Measurements from ENCODE around the gene CCDC57.

The CCDC57 gene

GRCh38 chr17:82245134-82246039 is 32.7 kb upstream of the CCDC57 start:
- no peak for DNase-seq

DNA sequence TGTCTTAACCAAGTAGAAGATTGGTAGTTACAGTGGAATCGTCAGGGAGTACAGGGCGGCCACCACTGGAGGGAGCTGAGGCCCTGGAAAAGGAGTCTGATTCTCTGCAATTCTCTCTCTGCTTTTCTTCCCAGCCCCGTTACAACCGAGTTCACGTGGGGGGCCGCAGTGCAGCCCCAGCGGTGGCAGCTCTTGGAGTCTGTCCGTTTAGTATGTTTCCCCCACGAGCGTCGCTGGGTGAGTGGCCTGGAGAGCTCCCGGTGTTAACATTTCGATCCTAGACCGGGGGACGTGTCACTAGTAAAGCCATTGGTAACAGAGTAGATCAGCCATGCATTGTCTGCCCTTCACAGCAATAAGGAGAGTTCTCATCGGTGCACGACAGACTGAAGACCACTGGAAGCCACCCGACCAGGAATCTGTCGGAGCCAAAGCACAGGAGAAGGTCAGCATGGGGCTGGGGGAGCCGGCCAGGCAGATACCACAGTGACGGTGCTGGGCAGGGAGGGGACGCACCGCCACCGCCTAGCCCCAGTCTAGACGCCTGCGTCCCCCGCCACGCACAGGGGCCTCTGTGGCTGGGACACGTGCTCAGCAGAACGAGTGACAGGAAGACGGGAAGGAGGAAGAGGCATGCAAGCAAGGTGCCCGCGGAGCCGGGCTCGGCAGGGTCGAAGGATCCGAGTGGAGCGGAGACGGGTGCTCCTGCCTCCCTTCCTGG is 31.9 kb upstream of the CCDC57 start:
- no peak for DNase-seq

GRCh38 chr17:82243648-82244412 is 31.2 kb upstream of the CCDC57 start:
- no peak for DNase-seq

DNA sequence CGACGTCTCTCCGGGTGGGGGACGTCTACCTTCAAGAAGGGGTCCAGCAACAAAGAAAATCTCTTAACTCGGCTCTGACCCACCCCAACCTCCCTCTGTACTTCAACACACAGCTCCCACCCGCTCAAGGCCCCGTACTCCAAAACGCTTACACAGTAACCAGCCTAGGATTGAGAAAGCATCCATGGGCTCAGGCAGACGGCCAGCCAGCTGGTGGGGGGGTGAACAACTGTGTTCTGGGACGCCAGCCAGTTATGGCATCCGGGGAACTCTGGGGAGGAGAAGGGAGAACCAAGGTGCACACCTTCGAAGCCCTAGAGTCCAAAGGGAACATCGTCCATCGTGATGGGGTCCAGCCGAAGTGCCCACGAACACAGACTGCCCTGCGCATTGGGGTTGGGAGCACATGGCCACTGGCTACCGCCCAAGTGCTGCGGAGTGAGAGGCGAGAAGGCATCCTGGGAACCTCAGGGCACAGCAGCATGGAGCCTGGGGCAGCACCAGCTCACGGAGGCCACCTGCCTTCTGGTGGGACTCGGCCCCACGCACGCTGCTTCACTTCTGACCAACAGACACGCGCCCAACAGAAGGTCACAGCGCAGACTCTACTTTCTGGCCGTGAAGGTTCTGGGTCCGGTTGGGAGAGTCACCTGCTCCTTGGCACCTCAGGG is 30.5 kb upstream of the CCDC57 start:
- no peak for DNase-seq

DNA sequence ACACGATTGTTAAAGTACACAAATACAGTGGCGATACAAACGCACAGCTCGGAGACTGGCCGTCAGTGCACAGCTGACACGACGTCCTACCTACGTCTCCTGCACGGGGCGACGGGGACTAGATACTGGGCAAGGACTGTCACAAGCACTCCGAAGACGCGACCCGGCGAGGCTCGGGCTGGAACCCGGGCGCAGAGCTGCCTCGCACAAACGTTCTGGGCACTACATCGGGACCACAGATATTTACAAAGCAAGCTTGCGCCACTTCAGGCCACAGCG is 30.0 kb upstream of the CCDC57 start:
- DNase-seq = no peak

GRCh38 chr17:82241926-82242697 is 29.5 kb upstream of the CCDC57 start:
- DNase-seq = no peak

DNA sequence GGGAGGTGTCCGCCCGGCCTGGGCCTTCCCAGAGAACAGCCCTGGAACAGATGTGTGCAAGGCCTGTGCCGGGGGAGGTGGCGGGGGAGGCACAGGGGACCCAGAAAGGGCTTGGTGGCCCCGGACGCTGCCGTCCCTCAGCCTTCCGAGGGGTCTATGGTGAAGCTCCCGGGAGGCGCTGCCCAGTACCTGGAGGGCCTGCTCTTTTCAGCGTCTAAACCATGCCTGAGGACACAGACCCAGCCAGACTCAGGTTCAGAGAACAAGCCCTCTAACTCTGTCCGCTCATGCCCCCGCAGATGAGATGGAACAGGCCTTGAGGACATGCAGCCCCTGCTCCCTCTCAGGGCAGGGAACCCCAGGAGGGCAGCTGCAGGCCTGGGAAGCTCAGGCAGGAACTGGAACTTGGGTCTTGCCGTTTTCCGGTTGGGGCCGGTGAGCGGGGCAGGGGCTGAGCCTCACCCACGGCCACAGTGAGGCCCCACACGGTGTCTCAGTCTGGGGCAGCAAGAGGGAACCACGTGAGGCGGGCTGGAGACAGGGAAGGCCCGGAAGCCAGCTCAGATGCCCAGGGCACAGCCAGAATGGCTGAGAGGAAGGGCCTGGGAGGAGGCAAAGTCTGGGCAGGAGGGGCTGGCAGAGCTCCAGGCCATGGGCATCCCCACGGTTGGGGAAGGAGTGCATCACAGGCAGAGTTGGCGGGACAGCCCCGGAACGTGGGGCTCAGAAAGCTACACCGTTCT is 28.7 kb upstream of the CCDC57 start:
- no peak for DNase-seq

- DNase-seq = no peak
These were observed 28.0 kb upstream of the CCDC57 start for GRCh38 chr17:82240506-82241182.

GRCh38 chr17:82239926-82240505 is 27.4 kb upstream of the CCDC57 start:
- DNase-seq = no peak

GRCh38 chr17:82239401-82239925 is 26.8 kb upstream of the CCDC57 start:
- DNase-seq = no peak

DNA sequence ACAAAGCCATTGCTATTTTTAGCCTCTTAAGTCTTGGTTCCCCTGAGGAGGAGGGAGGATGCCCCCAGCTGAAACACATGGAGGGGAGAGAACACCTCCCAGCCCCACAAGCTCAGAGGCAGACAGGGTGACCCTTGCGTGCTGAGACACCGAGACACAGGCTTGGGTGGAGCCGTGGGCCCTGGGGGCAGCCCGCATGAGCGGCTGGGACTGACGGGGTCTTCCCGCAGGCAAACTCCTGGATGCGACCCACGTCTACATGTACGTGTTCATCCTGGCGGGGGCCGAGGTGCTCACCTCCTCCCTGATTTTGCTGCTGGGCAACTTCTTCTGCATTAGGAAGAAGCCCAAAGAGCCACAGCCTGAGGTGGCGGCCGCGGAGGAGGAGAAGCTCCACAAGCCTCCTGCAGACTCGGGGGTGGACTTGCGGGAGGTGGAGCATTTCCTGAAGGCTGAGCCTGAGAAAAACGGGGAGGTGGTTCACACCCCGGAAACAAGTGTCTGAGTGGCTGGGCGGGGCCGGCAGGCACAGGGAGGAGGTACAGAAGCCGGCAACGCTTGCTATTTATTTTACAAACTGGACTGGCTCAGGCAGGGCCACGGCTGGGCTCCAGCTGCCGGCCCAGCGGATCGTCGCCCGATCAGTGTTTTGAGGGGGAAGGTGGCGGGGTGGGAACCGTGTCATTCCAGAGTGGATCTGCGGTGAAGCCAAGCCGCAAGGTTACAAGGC is 26.0 kb upstream of the CCDC57 start:
- DNase-seq = peak; percentile 85

DNA sequence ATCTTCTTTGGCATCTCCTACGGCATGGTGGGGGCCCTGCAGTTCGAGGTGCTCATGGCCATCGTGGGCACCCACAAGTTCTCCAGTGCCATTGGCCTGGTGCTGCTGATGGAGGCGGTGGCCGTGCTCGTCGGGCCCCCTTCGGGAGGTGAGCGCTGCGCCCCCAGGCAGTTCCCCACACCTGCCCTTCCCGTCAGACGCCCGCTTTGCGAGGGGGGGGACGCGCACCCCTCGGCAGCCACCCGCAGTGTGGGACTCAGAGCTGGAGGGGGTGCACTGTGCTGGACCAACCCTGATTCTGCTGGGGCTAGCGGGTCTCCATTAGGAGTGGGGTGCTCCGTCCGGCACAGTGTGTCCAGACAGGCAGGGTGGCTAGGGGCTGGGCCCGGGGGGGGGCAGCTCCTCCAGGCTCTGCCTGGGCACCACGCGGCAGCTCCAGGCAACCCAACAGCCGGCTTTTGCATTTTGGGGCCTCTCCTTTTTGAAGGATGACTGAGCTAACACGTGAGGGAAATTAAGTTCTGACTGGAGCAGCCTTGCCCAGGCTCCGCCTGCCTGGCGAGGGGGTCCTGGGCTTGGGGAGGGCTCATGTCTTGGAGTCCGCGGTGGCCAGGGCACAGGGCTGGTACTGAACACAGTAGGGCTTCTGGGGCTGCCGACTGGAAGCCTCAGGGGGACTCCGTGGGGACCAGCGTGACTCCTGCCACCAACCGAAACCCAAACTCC is 25.3 kb upstream of the CCDC57 start:
- no peak for DNase-seq

DNA sequence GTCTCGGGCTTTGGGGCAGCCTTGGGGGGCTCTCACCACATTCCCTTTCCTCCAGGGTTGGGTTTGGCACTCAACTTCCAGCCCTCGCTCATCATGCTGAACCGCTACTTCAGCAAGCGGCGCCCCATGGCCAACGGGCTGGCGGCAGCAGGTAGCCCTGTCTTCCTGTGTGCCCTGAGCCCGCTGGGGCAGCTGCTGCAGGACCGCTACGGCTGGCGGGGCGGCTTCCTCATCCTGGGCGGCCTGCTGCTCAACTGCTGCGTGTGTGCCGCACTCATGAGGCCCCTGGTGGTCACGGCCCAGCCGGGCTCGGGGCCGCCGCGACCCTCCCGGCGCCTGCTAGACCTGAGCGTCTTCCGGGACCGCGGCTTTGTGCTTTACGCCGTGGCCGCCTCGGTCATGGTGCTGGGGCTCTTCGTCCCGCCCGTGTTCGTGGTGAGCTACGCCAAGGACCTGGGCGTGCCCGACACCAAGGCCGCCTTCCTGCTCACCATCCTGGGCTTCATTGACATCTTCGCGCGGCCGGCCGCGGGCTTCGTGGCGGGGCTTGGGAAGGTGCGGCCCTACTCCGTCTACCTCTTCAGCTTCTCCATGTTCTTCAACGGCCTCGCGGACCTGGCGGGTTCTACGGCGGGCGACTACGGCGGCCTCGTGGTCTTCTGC is 24.6 kb upstream of the CCDC57 start:
- DNase-seq = no peak

GRCh38 chr17:82236142-82236971 is 23.7 kb upstream of the CCDC57 start:
- peak; percentile 58 for DNase-seq

GRCh38 chr17:82235775-82236141 is 23.1 kb upstream of the CCDC57 start:
- no peak for DNase-seq

GRCh38 chr17:82235056-82235774 is 22.6 kb upstream of the CCDC57 start:
- no peak for DNase-seq
